SH-SY5Y (cell line): Measurements from ENCODE around the gene LTBP4.

Experiments used
- GATA2 ChIP-seq: IDR thresholded peaks from 2 replicates; pipeline ENCODE4 v1.6.1; 2011; ENCODE audit warnings: mild to moderate bottlenecking, low read depth, low read length
- GATA3 ChIP-seq: IDR thresholded peaks from 2 replicates; pipeline ENCODE4 v1.6.1; 2011; ENCODE audit warnings: low read depth, mild to moderate bottlenecking, low read length, moderate library complexity

GRCh38 chr19:40672573-40673299 is 71.6 kb downstream of the LTBP4 start:
- TF ChIP-seq GATA3 (no peak), GATA2 (no peak)
